NCI-H128 (cell line): ENCODE results near the gene PRDM4.
A peak's percentile ranks its signal among the peaks of the same experiment; 100 is the strongest.
"Not testable (repeated sequence)": the region's sequence is repeated elsewhere in the genome, so short reads cannot be mapped to it uniquely, and the experiment has no call there.

Experiments
- DNase-seq: peaks from one replicate; lab custom pipeline; 2025; ENCODE audit not compliant: unreplicated experiment; lab: John Stamatoyannopoulos, UW

PRDM4 gene

DNA sequence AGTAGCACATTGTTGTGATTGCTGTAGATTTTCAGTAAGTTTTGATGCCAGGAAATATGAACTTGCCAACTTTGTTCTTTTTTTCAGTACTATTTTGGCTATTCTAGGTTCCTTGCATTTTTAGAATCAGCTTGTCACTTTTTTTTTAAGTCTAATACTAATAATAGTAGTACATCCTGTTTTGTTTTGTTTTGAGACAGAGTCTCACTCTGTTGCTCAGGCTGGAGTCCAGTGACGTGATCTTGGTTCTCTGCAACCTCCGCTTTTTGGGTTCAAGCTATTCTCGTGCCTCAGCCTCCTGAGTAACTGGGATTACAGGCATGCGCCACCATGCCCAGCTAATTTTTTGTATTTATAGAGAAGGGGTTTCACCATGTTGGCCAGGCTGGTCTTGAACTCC, 58.8 kb downstream of the PRDM4 start:
- DNase-seq: no peak

DNA sequence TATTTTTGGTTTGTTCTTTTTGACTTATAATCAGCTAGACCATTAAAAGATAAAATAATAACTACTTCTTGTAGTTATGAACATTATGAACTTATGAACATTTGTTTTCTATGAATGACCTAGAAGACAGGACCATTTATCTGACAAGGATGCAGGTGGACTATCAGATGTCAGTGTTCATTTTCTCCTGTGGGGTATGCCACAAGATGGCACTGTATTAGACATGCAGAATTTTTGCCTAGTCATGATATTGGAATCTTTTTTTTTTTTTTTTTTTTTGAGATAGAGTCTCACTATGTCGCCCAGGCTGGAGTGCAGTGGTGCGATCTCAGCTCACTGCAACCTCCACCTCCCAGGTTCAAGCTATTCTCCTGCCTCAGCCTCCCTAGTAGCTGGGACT, 65.2 kb downstream of the PRDM4 start:
- DNase-seq: not testable (repeated sequence)

DNA sequence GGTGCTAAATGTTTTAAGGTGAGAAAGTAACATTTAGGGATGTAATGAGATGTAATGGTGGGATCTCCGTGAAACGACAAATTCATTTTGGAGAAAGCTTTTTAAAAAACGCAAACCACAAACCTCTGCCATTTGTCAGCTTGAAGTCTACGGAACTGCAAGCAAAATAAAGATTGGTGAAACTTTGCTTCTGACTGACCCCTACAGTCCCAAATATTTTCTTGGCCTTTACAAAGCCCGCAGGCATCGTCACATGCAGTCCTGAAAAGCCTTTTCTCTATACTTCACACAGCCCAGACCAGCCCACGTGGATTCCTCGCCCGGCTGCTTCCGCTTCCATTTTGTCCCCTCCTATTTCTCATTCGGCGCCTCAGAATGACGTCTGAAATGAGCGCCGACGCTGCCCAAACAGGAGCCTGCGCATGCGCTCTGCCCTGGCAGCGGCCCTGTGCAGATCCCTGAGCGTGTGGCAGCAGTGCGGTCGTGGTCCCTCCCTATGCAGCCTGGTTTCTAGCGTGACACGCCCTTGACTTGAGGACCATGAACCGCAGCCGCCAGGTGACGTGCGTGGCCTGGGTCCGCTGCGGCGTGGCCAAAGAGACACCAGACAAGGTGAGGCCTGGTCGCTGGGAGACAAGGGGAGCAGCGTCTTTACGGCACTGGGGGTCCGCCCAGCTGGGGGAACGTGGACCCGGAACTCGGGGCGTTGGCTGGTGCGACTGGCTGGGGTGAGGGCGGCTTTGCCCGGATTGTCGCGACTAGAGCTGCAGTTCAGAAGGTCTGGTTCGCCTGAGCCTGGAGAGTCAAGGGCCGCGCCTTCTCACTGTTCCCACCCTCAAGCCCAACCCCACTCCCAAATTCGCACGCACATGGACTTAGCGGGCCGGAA, 75.3 kb downstream of the PRDM4 start, which contains the start of gene PWP1:
Gene PWP1, plus strand, starts transcription at position 440 of the 889 bp plus-strand sequence. Its CDS starts 101 bp downstream, at position 541.
- DNase-seq: peak; percentile 80

DNA sequence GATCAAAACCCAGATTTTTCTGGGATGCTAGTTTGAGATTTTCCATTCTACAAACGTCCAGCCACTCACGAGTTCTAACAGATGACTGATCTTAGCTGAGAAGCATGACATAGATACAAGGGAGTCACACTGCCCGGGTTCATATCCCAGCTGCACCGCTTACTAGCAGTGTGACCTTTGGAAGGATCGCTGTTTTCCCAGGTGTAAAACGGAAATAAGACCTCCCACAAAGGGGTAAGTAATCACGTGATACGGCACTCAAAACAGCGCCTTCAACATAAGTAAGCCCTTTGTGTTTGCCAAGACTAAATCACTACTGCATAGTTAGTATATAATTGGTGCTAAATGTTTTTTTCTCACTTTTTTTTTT, 76.0 kb downstream of the PRDM4 start:
- DNase-seq: no peak

DNA sequence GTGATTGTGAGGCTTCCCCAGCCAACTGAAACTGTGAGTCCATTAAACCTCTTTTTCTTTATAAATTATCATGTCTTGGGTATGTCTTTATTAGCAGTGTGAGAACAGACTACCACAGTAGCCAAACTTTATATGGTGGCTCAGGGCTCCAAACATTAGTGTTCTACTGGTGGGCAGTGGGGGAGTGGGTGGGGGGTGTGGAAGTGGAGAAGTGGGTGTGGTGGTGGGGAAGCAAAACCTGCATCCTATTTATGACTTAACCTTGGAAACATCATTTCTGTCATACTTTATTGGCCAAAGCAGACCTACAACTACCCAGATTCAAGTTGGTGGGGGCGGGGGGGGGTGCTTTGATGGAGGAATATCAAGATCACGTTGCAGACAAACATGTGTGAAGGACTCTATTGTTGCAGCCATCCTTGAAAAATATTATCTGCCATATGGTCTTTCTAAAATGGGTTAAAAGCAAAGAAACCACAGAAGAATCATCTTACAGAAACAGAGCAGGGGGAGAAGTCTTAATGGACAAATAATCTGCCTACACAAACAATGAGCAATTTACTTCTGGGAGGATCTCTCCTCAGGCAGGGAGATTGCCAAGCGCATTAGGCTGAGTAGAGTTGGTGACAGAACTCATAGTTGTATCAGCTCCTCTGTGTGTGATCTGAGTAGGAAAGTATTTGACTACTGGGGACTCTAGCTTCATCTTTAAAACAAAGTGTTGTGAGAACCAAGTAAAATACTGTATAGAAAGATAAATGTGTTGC, 76.7 kb downstream of the PRDM4 start:
- no peak for DNase-seq
